Measurements from ENCODE around the gene TLE2. TPM values are rescaled to one million over a fixed set of nuclear protein-coding genes. Genes with fewer than 3 reads are reported as not detected.

The TLE2 gene
- total RNA-seq, 1 experiment from 2014 or later, result 13.7 TPM

GRCh38 chr19:2977001-2977745 is 51.9 kb downstream of the TLE2 start, which contains the start of gene TLE6:
Gene TLE6 (plus strand): TSS chr19:2977564. CDS start chr19:2978234, 670 bp downstream.
- Histone ChIP-seq H4K20me1 (ENCODE audit: insufficient read depth) (no peaks in the 10 kb centered on the region), H3K36me3 (ENCODE audit: low read depth) (no peaks in the 10 kb centered on the region), H3K27ac (no peak within 1 kb of the TSS), H3K9me2 (ENCODE audit: insufficient read depth) (no peaks in the 10 kb centered on the region), H2AFZ (peak within 1 kb of the TSS; percentile 75), H3K9me3 (ENCODE audit: insufficient read depth, low read depth) (no peaks in the 10 kb centered on the region), H3K79me2 (ENCODE audit: low read depth) (no peaks in the 10 kb centered on the region), H3K27me3 (ENCODE audit: insufficient read depth, low read depth) (no peaks in the 10 kb centered on the region), H3K4me2 (peak within 1 kb of the TSS; percentile 95), H3K4me3 (peak within 1 kb of the TSS; percentile 60; the same call in 1 of the 2 replicates), H3K4me1 (replicated peaks; ENCODE audit: insufficient read depth) (0 out of 2 replicates have a peak, but pooled peaks cover 4% of the 10 kb centered on the region), H3F3A (ENCODE audit: insufficient read depth, low read depth) (no peaks in the 10 kb centered on the region)
- intact Hi-C loops (cut with micrococcal nuclease; ENCODE audit: unreplicated experiment), result loop anchor here (2.0 to 5.0 kb wide), 2 partner anchors 26 to 60 kb away; no protein-coding TSS in a partner anchor
- no TSS peak for BruUV-seq (replicated peaks)
- CTCF ChIA-PET, result interaction anchor here (0.6 kb wide), 1 partner anchor 683 kb away, joined by 5 read pairs; no protein-coding TSS in a partner anchor
- TF ChIP-seq CTCF (conservative IDR thresholded peaks at IDR 0.05), result no peak
- no peak for TF ChIP-seq EZH2 (IDR thresholded peaks at IDR 0.05; ENCODE audit: low read depth)
- peak; percentile 85 to 95 for DNase-seq
- POLR2A ChIA-PET (ENCODE audit: unreplicated experiment), result interaction anchor here (0.6 kb wide), 1 partner anchor 59 kb away, joined by 3 read pairs; no protein-coding TSS in a partner anchor

- Histone ChIP-seq H3K9me3 (ENCODE audit: insufficient read depth, low read depth) (no peaks in the 10 kb centered on the region), H2AFZ (peak overlapping the region; percentile 75), H3K4me1 (replicated peaks; ENCODE audit: insufficient read depth) (0 out of 2 replicates have a peak, but pooled peaks cover 4% of the 10 kb centered on the region), H4K20me1 (ENCODE audit: insufficient read depth) (no peaks in the 10 kb centered on the region), H3K27ac (no peak overlapping the region), H3F3A (ENCODE audit: insufficient read depth, low read depth) (no peaks in the 10 kb centered on the region), H3K9me2 (ENCODE audit: insufficient read depth) (no peaks in the 10 kb centered on the region), H3K4me2 (peak overlapping the region; percentile 95), H3K36me3 (ENCODE audit: low read depth) (no peaks in the 10 kb centered on the region), H3K4me3 (peak overlapping the region; percentile 60; the same call in 1 of the 2 replicates), H3K79me2 (ENCODE audit: low read depth) (no peaks in the 10 kb centered on the region), H3K27me3 (ENCODE audit: insufficient read depth, low read depth) (no peaks in the 10 kb centered on the region)
- DNase-seq, result no peak
- ChIA-PET POLR2A (ENCODE audit: unreplicated experiment) (no interaction called here), CTCF (no interaction called here)
- TF ChIP-seq EZH2 (IDR thresholded peaks at IDR 0.05; ENCODE audit: low read depth), result no peak
- TF ChIP-seq CTCF (conservative IDR thresholded peaks at IDR 0.05), result no peak
- intact Hi-C loops (cut with micrococcal nuclease; ENCODE audit: unreplicated experiment), result loop anchor here (2.0 to 5.0 kb wide), 2 partner anchors 26 to 61 kb away; no protein-coding TSS in a partner anchor
- no TSS peak for BruUV-seq (replicated peaks)
Observed at GRCh38 chr19:2976609-2977000, 52.5 kb downstream of the TLE2 start.

- DNase-seq, result no peak
- H3K4me1 ChIP-seq (replicated peaks; ENCODE audit: insufficient read depth), result 0 out of 2 replicates have a peak, but pooled peaks cover 7% of the 10 kb centered on the region
- POLR2A ChIA-PET (ENCODE audit: unreplicated experiment), result no interaction called here
- no peaks in the 10 kb centered on the region for H4K20me1 ChIP-seq (ENCODE audit: insufficient read depth)
- H3K4me2 ChIP-seq, result no peak overlapping the region
- no peaks in the 10 kb centered on the region for H3K9me3 ChIP-seq (ENCODE audit: insufficient read depth, low read depth)
- intact Hi-C loops (cut with micrococcal nuclease; ENCODE audit: unreplicated experiment), result loop anchor here (5.0 kb wide), 1 partner anchor 63 kb away; no protein-coding TSS in a partner anchor
- H2AFZ ChIP-seq, result no peak overlapping the region
- H3K79me2 ChIP-seq (ENCODE audit: low read depth), result no peaks in the 10 kb centered on the region
- H3F3A ChIP-seq (ENCODE audit: insufficient read depth, low read depth), result no peaks in the 10 kb centered on the region
- no peaks in the 10 kb centered on the region for H3K36me3 ChIP-seq (ENCODE audit: low read depth)
- TF ChIP-seq EZH2 (IDR thresholded peaks at IDR 0.05; ENCODE audit: low read depth), result no peak
- TF ChIP-seq CTCF (conservative IDR thresholded peaks at IDR 0.05), result no peak
- no TSS peak for BruUV-seq (replicated peaks)
- H3K9me2 ChIP-seq (ENCODE audit: insufficient read depth), result no peaks in the 10 kb centered on the region
- CTCF ChIA-PET, result no interaction called here
- H3K27me3 ChIP-seq (ENCODE audit: insufficient read depth, low read depth), result no peaks in the 10 kb centered on the region
- no peak overlapping the region for H3K4me3 ChIP-seq
- no peak overlapping the region for H3K27ac ChIP-seq
Observed at GRCh38 chr19:2974342-2975041, 54.6 kb downstream of the TLE2 start.

All from PC-9 (cell line).